HEK293 (cell line): ENCODE data around the gene IL10RA.

ENCODE experiments used
- GLI4 ChIP-seq: fragments of 450-650 bp; formaldehyde crosslinking; IDR thresholded peaks from 2 replicates; pipeline ENCODE4 v1.5.1; 2016; ENCODE audit warnings: missing biosample characterization, missing genetic modification characterization
- GLIS1 ChIP-seq: fragments of 450-650 bp; formaldehyde crosslinking; IDR thresholded peaks from 2 replicates; pipeline ENCODE4 v1.5.1; 2016; ENCODE audit warnings: missing biosample characterization, missing genetic modification characterization
- HOXA7 ChIP-seq: sonication (generic); formaldehyde crosslinking; IDR thresholded peaks from 2 replicates; pipeline ENCODE4 v1.8.1; 2022; ENCODE audit warnings: missing genetic modification reagents, borderline replicate concordance
- KLF8 ChIP-seq: fragments of 450-650 bp; formaldehyde crosslinking; IDR thresholded peaks from 2 replicates; pipeline ENCODE4 v1.5.1; 2016; ENCODE audit warnings: missing biosample characterization, missing genetic modification characterization
- OVOL3 ChIP-seq: fragments of 450-650 bp; formaldehyde crosslinking; IDR thresholded peaks from 2 replicates; pipeline ENCODE4 v1.5.1; 2016; ENCODE audit warnings: missing biosample characterization, missing genetic modification characterization
- PATZ1 ChIP-seq: fragments of 450-650 bp; formaldehyde crosslinking; IDR thresholded peaks from 2 replicates; pipeline ENCODE4 v1.5.1; 2016; ENCODE audit warnings: missing biosample characterization, missing genetic modification characterization
- RBAK ChIP-seq: fragments of 450-650 bp; formaldehyde crosslinking; IDR thresholded peaks from 2 replicates; pipeline ENCODE4 v1.5.1; 2016; ENCODE audit warnings: missing biosample characterization, missing genetic modification characterization
- REPIN1 ChIP-seq: fragments of 450-650 bp; formaldehyde crosslinking; IDR thresholded peaks from 2 replicates; pipeline ENCODE4 v1.5.1; 2017; ENCODE audit warnings: missing biosample characterization, missing genetic modification characterization, low read depth
- TCF7L2 ChIP-seq: IDR thresholded peaks from 2 replicates; pipeline ENCODE4 v1.6.1; 2011; ENCODE audit warnings: low read depth, mild to moderate bottlenecking, inconsistent platforms, low read length, moderate library complexity, borderline replicate concordance
- TRIM28 ChIP-seq: IDR thresholded peaks from 2 replicates; pipeline ENCODE4 v1.6.1; 2011; ENCODE audit warnings: low read length, control low read depth, borderline replicate concordance
- WT1 ChIP-seq: fragments of 450-650 bp; formaldehyde crosslinking; IDR thresholded peaks from 2 replicates; pipeline ENCODE4 v1.5.1; 2016; ENCODE audit warnings: missing biosample characterization, missing genetic modification characterization
- ZBTB17 ChIP-seq: fragments of 450-650 bp; formaldehyde crosslinking; IDR thresholded peaks from 2 replicates; pipeline ENCODE4 v1.5.1; 2016; ENCODE audit warnings: missing biosample characterization, missing genetic modification characterization
- ZBTB26 ChIP-seq: fragments of 450-650 bp; formaldehyde crosslinking; optimal IDR thresholded peaks from 2 replicates; pipeline ENCODE3; 2016; ENCODE audit warnings: missing biosample characterization, mild to moderate bottlenecking, missing genetic modification characterization
- ZBTB49 ChIP-seq: fragments of 450-650 bp; formaldehyde crosslinking; IDR thresholded peaks from 2 replicates; pipeline ENCODE4 v1.5.1; 2016; ENCODE audit warnings: missing biosample characterization, missing genetic modification characterization, low read depth
- ZFP3 ChIP-seq: fragments of 450-650 bp; formaldehyde crosslinking; IDR thresholded peaks from 2 replicates; pipeline ENCODE4 v1.5.1; 2016; ENCODE audit warnings: low read depth, missing biosample characterization, missing genetic modification characterization
- ZNF157 ChIP-seq: fragments of 450-650 bp; formaldehyde crosslinking; IDR thresholded peaks from 2 replicates; pipeline ENCODE4 v1.5.1; 2016; ENCODE audit warnings: missing biosample characterization, missing genetic modification characterization
- ZNF2 ChIP-seq: fragments of 450-650 bp; formaldehyde crosslinking; IDR thresholded peaks from 2 replicates; pipeline ENCODE4 v1.5.1; 2016; ENCODE audit warnings: missing biosample characterization, missing genetic modification characterization
- ZNF24 ChIP-seq: fragments of 450-650 bp; formaldehyde crosslinking; IDR thresholded peaks from 2 replicates; pipeline ENCODE4 v1.5.1; 2016; ENCODE audit warnings: missing biosample characterization, missing genetic modification characterization
- ZNF350 ChIP-seq: fragments of 450-650 bp; formaldehyde crosslinking; IDR thresholded peaks from 2 replicates; pipeline ENCODE4 v1.5.0; 2017; ENCODE audit warnings: missing biosample characterization, mild to moderate bottlenecking, missing genetic modification characterization
- ZNF366 ChIP-seq: fragments of 450-650 bp; formaldehyde crosslinking; conservative IDR thresholded peaks from 2 replicates; pipeline ENCODE4 v1.5.1; 2016; ENCODE audit warnings: missing biosample characterization, missing genetic modification characterization
- ZNF518A ChIP-seq: fragments of 450-650 bp; formaldehyde crosslinking; conservative IDR thresholded peaks from 2 replicates; pipeline ENCODE4 v1.5.1; 2016; ENCODE audit warnings: low read depth, missing biosample characterization, missing genetic modification characterization
- ZNF544 ChIP-seq: fragments of 450-650 bp; formaldehyde crosslinking; IDR thresholded peaks from 2 replicates; pipeline ENCODE4 v1.5.0; 2017; ENCODE audit warnings: missing biosample characterization, missing genetic modification characterization
- ZNF558 ChIP-seq: fragments of 450-650 bp; formaldehyde crosslinking; IDR thresholded peaks from 2 replicates; pipeline ENCODE4 v1.5.1; 2016; ENCODE audit warnings: missing biosample characterization, missing genetic modification characterization
- ZNF561 ChIP-seq: fragments of 450-650 bp; IDR thresholded peaks from 2 replicates; pipeline ENCODE4 v1.5.1; 2018; ENCODE audit warnings: missing biosample characterization, missing genetic modification characterization, borderline replicate concordance
- ZNF610 ChIP-seq: fragments of 450-650 bp; formaldehyde crosslinking; IDR thresholded peaks from 2 replicates; pipeline ENCODE4 v1.5.1; 2016; ENCODE audit warnings: missing biosample characterization, missing genetic modification characterization, borderline replicate concordance
- ZNF626 ChIP-seq: fragments of 450-650 bp; sonication (Bioruptor Pico); formaldehyde crosslinking; IDR thresholded peaks from 2 replicates; pipeline ENCODE4 v1.5.1; 2018; ENCODE audit warnings: missing biosample characterization, missing genetic modification characterization, inconsistent platforms
- ZNF777 ChIP-seq: fragments of 450-650 bp; formaldehyde crosslinking; IDR thresholded peaks from 2 replicates; pipeline ENCODE4 v1.5.1; 2017; ENCODE audit warnings: missing biosample characterization, missing genetic modification characterization, borderline replicate concordance
- ZNF830 ChIP-seq: fragments of 450-650 bp; IDR thresholded peaks from 2 replicates; pipeline ENCODE4 v1.5.0; 2018; ENCODE audit warnings: missing biosample characterization, missing genetic modification characterization, low read depth, mild to moderate bottlenecking, moderate library complexity
- ZNF837 ChIP-seq: fragments of 450-650 bp; formaldehyde crosslinking; IDR thresholded peaks from 2 replicates; pipeline ENCODE4 v1.5.1; 2016; ENCODE audit warnings: missing biosample characterization, missing genetic modification characterization
- ZSCAN30 ChIP-seq: fragments of 450-650 bp; IDR thresholded peaks from 2 replicates; pipeline ENCODE4 v1.5.1; 2018; ENCODE audit warnings: missing biosample characterization, mild to moderate bottlenecking, missing genetic modification characterization, moderate library complexity

IL10RA gene

GRCh38 chr11:117946842-117947526, 39.2 kb upstream of the IL10RA start (continued):
- TF ChIP-seq ZNF518A (tag by site-specific recombination) (no peak), REPIN1 (tag by site-specific recombination) (no peak), ZFP3 (no peak), ZNF561 (tag by site-specific recombination) (0 out of 2 replicates have a peak, but pooled peaks have one; percentile 22), ZNF24 (tag by site-specific recombination) (peak; percentile 27; the same call in 1 of the 2 replicates), ZNF837 (tag by site-specific recombination) (no peak), ZSCAN30 (tag by site-specific recombination) (no peak), OVOL3 (no peak), ZNF610 (no peak), PATZ1 (tag by site-specific recombination) (no peak), ZNF830 (tag by site-specific recombination) (no peak), ZNF558 (tag by site-specific recombination) (no peak), ZNF157 (tag by site-specific recombination) (no peak), ZBTB17 (tag by site-specific recombination) (peak; percentile 68), ZNF350 (no peak), ZBTB26 (tag by site-specific recombination) (no peak), ZNF366 (tag by site-specific recombination) (peak; percentile 40; the same call in 1 of the 2 replicates), ZNF544 (tag by site-specific recombination) (no peak), WT1 (tag by site-specific recombination) (no peak), ZBTB49 (tag by site-specific recombination) (no peak), RBAK (tag by site-specific recombination) (no peak), ZNF626 (tag by site-specific recombination) (no peak), ZNF2 (tag by site-specific recombination) (peak; percentile 72), ZNF777 (no peak), TCF7L2 (no peak), HOXA7 (CRISPR knock-in tag) (no peak), GLI4 (tag by site-specific recombination) (no peak), GLIS1 (tag by site-specific recombination) (peak; percentile 42), TRIM28 (no peak), KLF8 (tag by site-specific recombination) (0 out of 2 replicates have a peak, but pooled peaks have one; percentile 36)
